ENCODE data around the gene GLTPD2.

GRCh38 chr17:4764595-4764994, 24.2 kb upstream of the GLTPD2 start:
- TF ChIP-seq POLR2A (IDR thresholded peaks at IDR 0.05) (no peak), CTCF (IDR thresholded peaks at IDR 0.05) (no peak)

Measured in thyroid gland (tissue), 4 donors.